A673 (cell line): ENCODE measurements around the gene OPN3. TPM values are rescaled to one million over a fixed set of nuclear protein-coding genes. Genes with fewer than 3 reads are reported as not detected.
"Not testable (repeated sequence)": the region's sequence is repeated elsewhere in the genome, so short reads cannot be mapped to it uniquely, and the experiment has no call there.

ENCODE experiments used
- BruUV-seq: library from RNA; stranded (reverse); fragments of 400-500 nt; replicated peaks from 2 replicates; lab custom pipeline; 2021; lab: Mats Ljungman, UMichigan
- CTCF ChIA-PET: fragments of 300-600 bp; sonication (Branson Sonifier 250); formaldehyde crosslinking; loops from one replicate; lab custom pipeline; 2022; ENCODE audit warnings: antibody characterized with exemption; lab: Charles Lee
- POLR2A ChIA-PET: fragments of 300-600 bp; sonication (Branson Sonifier 250); formaldehyde crosslinking; loops from one replicate; lab custom pipeline; 2022; ENCODE audit warnings: antibody characterized with exemption; ENCODE audit not compliant: low non-redundant PET; lab: Charles Lee
- DNase-seq: peaks from one replicate; pipeline ENCODE4 v3.0.0-alpha.2; 2015; ENCODE audit warnings: low spot score
- H3K27ac ChIP-seq: fragments of 200-600 bp; sonication (generic); 2 replicates; pipeline ENCODE4 v1.5.1; 2016; ENCODE audit warnings: mixed run types, low read depth, mild to moderate bottlenecking, mixed read lengths, antibody characterized with exemption, low read length; ENCODE audit not compliant: poor library complexity, severe bottlenecking
- H3K27me3 ChIP-seq: fragments of 200-600 bp; sonication (generic); replicated peaks from 2 replicates; pipeline ENCODE4 v1.6.1; 2017; ENCODE audit warnings: mixed run types, low read depth, mild to moderate bottlenecking, mixed read lengths, antibody characterized with exemption, low read length; ENCODE audit not compliant: insufficient read depth, poor library complexity
- H3K36me3 ChIP-seq: fragments of 200-600 bp; sonication (generic); 2 replicates; pipeline ENCODE4 v1.6.1; 2016; ENCODE audit warnings: mixed run types, mild to moderate bottlenecking, mixed read lengths, antibody characterized with exemption, low read length; ENCODE audit not compliant: insufficient read depth, poor library complexity, severe bottlenecking
- H3K4me1 ChIP-seq: fragments of 200-600 bp; sonication (generic); 2 replicates; pipeline ENCODE4 v1.6.1; 2017; ENCODE audit warnings: mixed run types, mild to moderate bottlenecking, mixed read lengths, antibody characterized with exemption, low read length; ENCODE audit not compliant: insufficient read depth, poor library complexity, severe bottlenecking
- H3K4me3 ChIP-seq: fragments of 200-600 bp; sonication (generic); 2 replicates; pipeline ENCODE4 v1.5.1; 2016; ENCODE audit warnings: low read depth, mixed run types, mild to moderate bottlenecking, mixed read lengths, low read length; ENCODE audit not compliant: poor library complexity, severe bottlenecking
- H3K9me3 ChIP-seq: fragments of 200-600 bp; sonication (generic); 2 replicates; pipeline ENCODE4 v1.6.1; 2016; ENCODE audit warnings: mixed run types, low read depth, mild to moderate bottlenecking, mixed read lengths, antibody characterized with exemption, low read length; ENCODE audit not compliant: poor library complexity, severe bottlenecking
- EZH2 ChIP-seq: fragments of 200-600 bp; sonication (generic); IDR thresholded peaks from 2 replicates; pipeline ENCODE4 v1.6.1; 2017; ENCODE audit warnings: borderline replicate concordance, low read depth, mild to moderate bottlenecking, mixed read lengths, antibody characterized with exemption, low read length; ENCODE audit not compliant: poor library complexity, severe bottlenecking
- intact Hi-C: fragments of 100-400 bp; cut with micrococcal nuclease; formaldehyde crosslinking; loops from one replicate; pipeline ENCODE4 v1.10.0; 2022; ENCODE audit not compliant: unreplicated experiment
- total RNA-seq: library from RNA; stranded (reverse); gene quantifications from 2 replicates; pipeline ENCODE4 v1.2.3, GENCODE V29; 2021
- TF ChIP-seq, protein P1 (sequence below): fragments of 300-800, 200-600 bp; sonication (generic); conservative IDR thresholded peaks from 2 replicates; pipeline ENCODE4 v1.5.1; 2017; ENCODE audit warnings: low read depth, mild to moderate bottlenecking, antibody characterized with exemption, low read length, moderate library complexity, mixed read lengths

The OPN3 gene
- total RNA-seq, 1 experiment from 2014 or later = 12.6 TPM

DNA sequence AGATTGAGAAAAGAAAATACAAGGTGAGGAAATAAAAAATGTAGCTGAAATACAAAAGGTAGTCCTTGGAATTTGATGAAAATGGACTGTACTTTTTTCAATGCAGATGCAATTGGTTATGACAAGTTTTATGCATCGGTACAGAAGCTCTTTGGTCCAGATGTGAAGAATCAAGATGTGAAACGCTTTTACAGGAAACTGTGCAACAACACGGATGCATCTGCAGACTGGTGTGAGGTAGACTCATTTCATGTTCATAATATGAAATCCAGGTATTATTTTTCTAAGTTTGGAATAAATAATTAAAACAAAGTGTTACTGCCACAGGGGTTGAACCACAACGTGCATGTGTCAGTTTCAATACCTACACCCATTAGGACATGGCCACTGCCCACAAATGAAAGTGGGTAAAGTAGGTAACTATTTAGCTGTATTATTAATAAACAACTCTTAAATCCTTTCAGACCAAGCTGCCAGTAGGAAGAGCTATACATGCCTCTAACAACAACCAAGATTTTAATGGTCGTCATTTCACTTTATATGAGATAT is 20.3 kb upstream of the OPN3 start:
- Histone ChIP-seq H3K4me3 (no peak overlapping the region), H3K27me3 (no peaks in the 10 kb centered on the region), H3K36me3 (no peaks in the 10 kb centered on the region), H3K27ac (no peak overlapping the region), H3K4me1 (no peaks in the 10 kb centered on the region), H3K9me3 (no peaks in the 10 kb centered on the region)
- no peak for DNase-seq
- ChIA-PET CTCF (no interaction called here), POLR2A (no interaction called here)
- intact Hi-C loops = no loop called here
- BruUV-seq = no TSS peak
- TF ChIP-seq, protein P1, sequence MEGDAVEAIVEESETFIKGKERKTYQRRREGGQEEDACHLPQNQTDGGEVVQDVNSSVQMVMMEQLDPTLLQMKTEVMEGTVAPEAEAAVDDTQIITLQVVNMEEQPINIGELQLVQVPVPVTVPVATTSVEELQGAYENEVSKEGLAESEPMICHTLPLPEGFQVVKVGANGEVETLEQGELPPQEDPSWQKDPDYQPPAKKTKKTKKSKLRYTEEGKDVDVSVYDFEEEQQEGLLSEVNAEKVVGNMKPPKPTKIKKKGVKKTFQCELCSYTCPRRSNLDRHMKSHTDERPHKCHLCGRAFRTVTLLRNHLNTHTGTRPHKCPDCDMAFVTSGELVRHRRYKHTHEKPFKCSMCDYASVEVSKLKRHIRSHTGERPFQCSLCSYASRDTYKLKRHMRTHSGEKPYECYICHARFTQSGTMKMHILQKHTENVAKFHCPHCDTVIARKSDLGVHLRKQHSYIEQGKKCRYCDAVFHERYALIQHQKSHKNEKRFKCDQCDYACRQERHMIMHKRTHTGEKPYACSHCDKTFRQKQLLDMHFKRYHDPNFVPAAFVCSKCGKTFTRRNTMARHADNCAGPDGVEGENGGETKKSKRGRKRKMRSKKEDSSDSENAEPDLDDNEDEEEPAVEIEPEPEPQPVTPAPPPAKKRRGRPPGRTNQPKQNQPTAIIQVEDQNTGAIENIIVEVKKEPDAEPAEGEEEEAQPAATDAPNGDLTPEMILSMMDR = no peak

DNA sequence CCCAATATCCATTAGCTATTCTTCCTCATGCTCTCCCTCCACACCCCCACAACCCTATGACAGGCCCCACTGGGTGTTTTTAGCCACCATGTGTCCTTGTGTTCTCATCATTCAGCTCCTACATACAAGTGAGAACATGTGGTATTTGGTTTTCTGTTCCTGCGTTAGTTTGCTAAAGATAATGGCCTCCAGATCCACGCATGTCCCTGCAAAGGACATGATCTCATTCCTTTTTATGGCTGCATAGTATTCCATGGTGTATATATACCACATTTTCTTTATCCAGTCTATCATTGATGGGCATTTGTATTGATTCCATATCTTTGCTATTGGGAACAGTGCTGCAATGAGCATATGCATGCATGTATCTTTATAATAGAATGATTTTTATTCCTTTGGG is 18.8 kb upstream of the OPN3 start:
- H3K9me3 ChIP-seq, BruUV-seq, H3K4me1 ChIP-seq, H3K4me3 ChIP-seq, POLR2A ChIA-PET, H3K27ac ChIP-seq, intact Hi-C loops, CTCF ChIA-PET, H3K36me3 ChIP-seq, H3K27me3 ChIP-seq, DNase-seq: not testable (repeated sequence)

DNA sequence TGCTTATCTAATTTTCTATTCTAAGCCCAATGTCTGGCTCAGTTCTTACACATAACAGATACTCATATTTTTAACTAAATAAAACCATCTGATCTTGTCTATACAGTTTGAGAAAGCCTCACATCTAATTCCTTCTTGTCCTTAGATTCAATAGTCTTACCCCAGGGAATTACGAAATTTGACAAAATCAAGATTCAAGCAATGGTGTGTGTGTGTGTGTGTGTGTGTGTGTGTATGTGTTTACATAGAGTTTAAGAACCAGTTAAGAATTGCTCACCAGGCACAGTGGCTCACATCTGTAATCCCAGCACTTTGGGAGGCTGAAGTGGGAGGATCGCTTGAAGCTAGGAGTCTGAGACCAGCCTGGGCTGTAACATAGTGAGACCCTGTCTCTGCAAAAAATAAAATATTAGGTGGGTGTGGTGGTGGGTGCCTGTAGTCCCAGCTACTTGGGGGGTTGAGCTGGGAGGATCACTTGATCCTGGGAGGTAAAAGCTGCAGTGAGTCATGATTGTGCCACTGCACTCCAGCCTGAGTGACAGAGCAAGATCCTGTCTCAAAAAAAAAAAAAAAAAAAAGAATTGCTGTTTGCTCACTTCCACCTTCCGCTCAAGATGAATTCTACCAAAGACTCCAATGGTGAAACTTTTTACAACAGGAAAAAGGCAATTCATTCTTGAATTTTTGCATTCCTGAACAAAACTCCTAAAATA is 18.1 kb upstream of the OPN3 start:
- Histone ChIP-seq H3K9me3 (no peaks in the 10 kb centered on the region), H3K4me1 (no peaks in the 10 kb centered on the region), H3K36me3 (no peaks in the 10 kb centered on the region), H3K27me3 (no peaks in the 10 kb centered on the region), H3K27ac (no peak overlapping the region), H3K4me3 (no peak overlapping the region)
- no peak for TF ChIP-seq EZH2
- TF ChIP-seq, protein P1 = no peak
- no peak for DNase-seq
- ChIA-PET POLR2A (no interaction called here), CTCF (no interaction called here)
- no TSS peak for BruUV-seq
- intact Hi-C loops = no loop called here

DNA sequence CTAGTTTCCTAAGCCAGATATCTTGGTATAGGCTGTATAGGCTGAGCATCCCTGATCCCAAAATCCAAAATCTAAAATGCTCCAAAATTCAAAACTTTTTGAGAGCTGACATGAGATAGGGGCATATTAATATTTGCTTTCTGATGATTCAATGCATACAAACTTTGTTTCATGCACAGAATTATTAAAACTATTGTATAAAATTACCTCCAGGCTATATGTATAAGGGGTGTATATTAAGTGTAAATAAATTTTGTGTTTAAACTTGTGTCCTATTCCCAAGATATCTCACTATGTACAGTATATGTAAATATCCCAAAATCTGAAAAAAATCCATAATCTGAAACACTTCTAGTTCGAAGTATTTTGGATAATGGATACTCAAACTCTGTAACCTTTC is 14.5 kb upstream of the OPN3 start:
- no peak overlapping the region for H3K4me3 ChIP-seq
- ChIA-PET CTCF (no interaction called here), POLR2A (no interaction called here)
- no peaks in the 10 kb centered on the region for H3K9me3 ChIP-seq
- no peaks in the 10 kb centered on the region for H3K36me3 ChIP-seq
- no peaks in the 10 kb centered on the region for H3K27me3 ChIP-seq
- intact Hi-C loops = no loop called here
- no peak overlapping the region for H3K27ac ChIP-seq
- no TSS peak for BruUV-seq
- no peaks in the 10 kb centered on the region for H3K4me1 ChIP-seq
- no peak for DNase-seq
- TF ChIP-seq, protein P1 = no peak
- TF ChIP-seq EZH2 = no peak
